HG02943 (cell line): ENCODE data around the gene CD69.
A peak's percentile ranks its signal among the peaks of the same experiment; 100 is the strongest.
"Not testable (repeated sequence)": the region's sequence is repeated elsewhere in the genome, so short reads cannot be mapped to it uniquely, and the experiment has no call there.

Experiments
- ATAC-seq: cut with Tn5 transposase; IDR thresholded peaks from one replicate; pipeline ENCODE4 v1.9.1; 2021; ENCODE audit warnings: mild to moderate bottlenecking, low read depth, moderate library complexity; ENCODE audit not compliant: unreplicated experiment

Gene CD69

GRCh38 chr12:9725213-9725870 lies 35.4 kb downstream of the CD69 start:
- no peak for ATAC-seq

- ATAC-seq, result no peak
These were observed 36.7 kb downstream of the CD69 start for GRCh38 chr12:9724023-9724422.

GRCh38 chr12:9721394-9722092 lies 39.2 kb downstream of the CD69 start:
- ATAC-seq, result no peak

- ATAC-seq, result no peak
These were observed 40.9 kb downstream of the CD69 start for GRCh38 chr12:9719790-9720189.

- no peak for ATAC-seq
These were observed 41.7 kb downstream of the CD69 start for GRCh38 chr12:9718968-9719367.

GRCh38 chr12:9717070-9717925 lies 43.4 kb downstream of the CD69 start:
- no peak for ATAC-seq

GRCh38 chr12:9713032-9713558 lies 47.6 kb downstream of the CD69 start:
- ATAC-seq, result peak; percentile 61

- no peak for ATAC-seq
These were observed 49.0 kb downstream of the CD69 start for GRCh38 chr12:9711664-9712063.

GRCh38 chr12:9710584-9711375 lies 49.9 kb downstream of the CD69 start:
- ATAC-seq, result no peak

- no peak for ATAC-seq
These were observed 51.8 kb downstream of the CD69 start for GRCh38 chr12:9708853-9709252.

GRCh38 chr12:9707864-9708808 lies 52.6 kb downstream of the CD69 start:
- no peak for ATAC-seq

- no peak for ATAC-seq
These were observed 53.3 kb downstream of the CD69 start for GRCh38 chr12:9707356-9707755.

- no peak for ATAC-seq
These were observed 54.5 kb downstream of the CD69 start for GRCh38 chr12:9706086-9706685.

- not testable (repeated sequence) for ATAC-seq
These were observed 56.1 kb downstream of the CD69 start for GRCh38 chr12:9704561-9704960.
